Panc1 (cell line): ENCODE measurements around the gene CPSF2. TPM values are rescaled to one million over a fixed set of nuclear protein-coding genes. Genes with fewer than 3 reads are reported as not detected.
"Not testable (repeated sequence)": the region's sequence is repeated elsewhere in the genome, so short reads cannot be mapped to it uniquely, and the experiment has no call there.

Experiments
- ATAC-seq: fragments of 200-7000 bp; cut with Tn5 transposase; 2 replicates; pipeline ENCODE4 v1.9.1; 2020; ENCODE audit warnings: mild to moderate bottlenecking, moderate library complexity
- BruUV-seq: library from RNA; stranded (reverse); fragments of 400-500 nt; replicated peaks from 2 replicates; lab custom pipeline; 2021; lab: Mats Ljungman, UMichigan
- CTCF ChIA-PET: fragments of 300-600 bp; sonication (Branson Sonifier 250); formaldehyde crosslinking; loops from one replicate; lab custom pipeline; 2022; ENCODE audit warnings: antibody characterized with exemption; lab: Charles Lee
- POLR2A ChIA-PET: fragments of 300-600 bp; sonication (Branson Sonifier 250); formaldehyde crosslinking; loops from one replicate; lab custom pipeline; 2022; ENCODE audit warnings: antibody characterized with exemption; lab: Charles Lee
- DNase-seq: peaks from one replicate; pipeline ENCODE4 v3.0.0-alpha.2; 2010; ENCODE audit warnings: low read depth, low spot score
- H3K27ac ChIP-seq: 2 replicates; pipeline ENCODE4 v1.5.1; 2011; ENCODE audit warnings: mild to moderate bottlenecking, low read length, inconsistent platforms
- H3K27me3 ChIP-seq: fragments of 200-500 bp; sonication (Bioruptor generic); 2 replicates; pipeline ENCODE4 v1.6.0; 2014; ENCODE audit warnings: low read length, inconsistent platforms; ENCODE audit not compliant: control insufficient read depth, insufficient read depth
- H3K36me3 ChIP-seq: fragments of 200-500 bp; sonication (Bioruptor generic); 2 replicates; pipeline ENCODE4 v1.5.1; 2014; ENCODE audit warnings: inconsistent platforms, mild to moderate bottlenecking, low read length, moderate library complexity; ENCODE audit not compliant: control insufficient read depth, insufficient read depth
- H3K4me1 ChIP-seq: 2 replicates; pipeline ENCODE4 v1.5.1; 2011; ENCODE audit warnings: inconsistent platforms, mild to moderate bottlenecking, low read length, moderate library complexity; ENCODE audit not compliant: control insufficient read depth, insufficient read depth
- H3K4me3 ChIP-seq, 2 experiments: 2 replicates each; pipeline ENCODE4 v1.5.1; 2011 to 2012; ENCODE audit warnings: low read depth in 2 of 2, low read length in 2 of 2, mild to moderate bottlenecking in 2 of 2, inconsistent platforms in 1 of 2, moderate library complexity in 1 of 2
- H3K9me3 ChIP-seq: fragments of 200-500 bp; sonication (Bioruptor generic); 2 replicates; pipeline ENCODE4 v1.5.1; 2014; ENCODE audit warnings: low read depth, mild to moderate bottlenecking, inconsistent platforms, low read length, moderate library complexity; ENCODE audit not compliant: control insufficient read depth, insufficient read depth
- CTCF ChIP-seq: fragments of 450-650 bp; IDR thresholded peaks from 2 replicates; pipeline ENCODE4 v1.5.1; 2017; ENCODE audit warnings: mild to moderate bottlenecking
- POLR2AphosphoS5 ChIP-seq: IDR thresholded peaks from 2 replicates; pipeline ENCODE4 v1.6.1; 2012; ENCODE audit warnings: mild to moderate bottlenecking, low read depth, low read length, moderate library complexity
- REST ChIP-seq, 2 experiments: IDR thresholded peaks; 2 replicates each; pipeline ENCODE4 v1.6.1; 2011 to 2012; ENCODE audit warnings: low read depth in 2 of 2, control low read depth in 1 of 2, low read length in 1 of 2, mild to moderate bottlenecking in 1 of 2, moderate library complexity in 1 of 2; ENCODE audit not compliant: insufficient read depth in 1 of 2
- SIN3A ChIP-seq: IDR thresholded peaks from 2 replicates; pipeline ENCODE4 v1.6.1; 2012; ENCODE audit warnings: low read depth, mild to moderate bottlenecking, low read length, moderate library complexity, borderline replicate concordance; ENCODE audit not compliant: insufficient read depth
- TCF7L2 ChIP-seq: IDR thresholded peaks from 2 replicates; pipeline ENCODE4 v1.6.1; 2011; ENCODE audit warnings: mild to moderate bottlenecking, low read depth, low read length, inconsistent platforms
- in situ Hi-C: cut with HindIII; loops from 2 replicates; pipeline ENCODE4 v1.10.0; 2016; ENCODE audit warnings: low sequenced_read_pairs, low pct_unique_long_range_greater_than_20kb
- intact Hi-C: fragments of 100-400 bp; cut with micrococcal nuclease; formaldehyde crosslinking; loops from one replicate; pipeline ENCODE4 v1.10.0; 2022; ENCODE audit not compliant: unreplicated experiment
- total RNA-seq: library from RNA; stranded (reverse); gene quantifications from one replicate; pipeline ENCODE4 v1.2.1, GENCODE V29; 2021; ENCODE audit not compliant: unreplicated experiment

CPSF2 gene
- total RNA-seq, 1 experiment from 2014 or later, result 62.0 TPM

GRCh38 chr14:92175811-92176210 is 54.0 kb downstream of the CPSF2 start:
- intact Hi-C loops (no loop called here), in situ Hi-C loops (no loop called here)
- Histone ChIP-seq H3K27me3 (no peaks in the 10 kb centered on the region), H3K4me1 (no peaks in the 10 kb centered on the region), H3K36me3 (no peaks in the 10 kb centered on the region), H3K27ac (no peak overlapping the region), H3K9me3 (no peaks in the 10 kb centered on the region), H3K4me3 (no peak overlapping the region)
- TF ChIP-seq CTCF (no peak), SIN3A (no peak), POLR2AphosphoS5 (no peak), TCF7L2 (no peak), REST (IDR thresholded peaks at IDR 0.05; ENCODE audit: insufficient read depth in 1 of 2, low read depth in 2 of 2, low read length in 1 of 2) (no peak)
- ATAC-seq (no peak), DNase-seq (no peak)
- ChIA-PET CTCF (no interaction called here), POLR2A (no interaction called here)
- BruUV-seq, result no TSS peak

GRCh38 chr14:92176476-92176875 is 54.7 kb downstream of the CPSF2 start:
- no peak for DNase-seq
- TF ChIP-seq REST (IDR thresholded peaks at IDR 0.05; ENCODE audit: insufficient read depth in 1 of 2, low read depth in 2 of 2, low read length in 1 of 2) (no peak), SIN3A (no peak), TCF7L2 (no peak), POLR2AphosphoS5 (no peak), CTCF (no peak)
- CTCF ChIA-PET, result no interaction called here
- Histone ChIP-seq H3K4me3 (no peak overlapping the region), H3K27me3 (no peaks in the 10 kb centered on the region), H3K4me1 (no peaks in the 10 kb centered on the region), H3K9me3 (no peaks in the 10 kb centered on the region), H3K36me3 (no peaks in the 10 kb centered on the region), H3K27ac (no peak overlapping the region)
- intact Hi-C loops, result no loop called here
- in situ Hi-C loops, result no loop called here
- no TSS peak for BruUV-seq
- ATAC-seq, result no peak
- POLR2A ChIA-PET, result no interaction called here

- H3K4me3 ChIP-seq, DNase-seq, H3K36me3 ChIP-seq, ATAC-seq, H3K27me3 ChIP-seq, H3K9me3 ChIP-seq, H3K4me1 ChIP-seq, BruUV-seq, intact Hi-C loops, H3K27ac ChIP-seq, in situ Hi-C loops, POLR2A ChIA-PET: not testable (repeated sequence)
- CTCF ChIA-PET, result interaction anchor here (0.5 kb wide), 1 partner anchor 478 kb away, joined by 3 read pairs; no protein-coding TSS in a partner anchor
These were observed 57.4 kb downstream of the CPSF2 start for GRCh38 chr14:92179178-92179577.
